Spleen (tissue), 11 donors: Measurements from ENCODE around the gene POFUT1. TPM values are rescaled to one million over a fixed set of nuclear protein-coding genes. Genes with fewer than 3 reads are reported as not detected.
A peak's percentile ranks its signal among the peaks of the same experiment; 100 is the strongest.
"Not testable (repeated sequence)": the region's sequence is repeated elsewhere in the genome, so short reads cannot be mapped to it uniquely, and the experiment has no call there.

ENCODE experiments used
- DNase-seq: peaks from one replicate; pipeline ENCODE4 v3.0.0-alpha.2; 2020
- H3K27ac ChIP-seq, 8 donors: fragments of 200-600 bp; sonication (generic) in 7 of 8; 1 replicate in 4 of 8; 2 replicates in 4 of 8; pipeline versions ENCODE4 v1.5.0 to v1.8.0; 2016 to 2021; ENCODE audit warnings: inconsistent platforms in 4 of 8, mild to moderate bottlenecking in 4 of 8, moderate library complexity in 1 of 8
- H3K27me3 ChIP-seq, 7 donors: fragments of 200-600 bp; sonication (generic) in 6 of 7; replicated peaks in 1 of 7; 1 replicate in 4 of 7; 2 replicates in 3 of 7; pipeline versions ENCODE4 v1.5.0 to v1.8.0; 2016 to 2021; ENCODE audit warnings: inconsistent platforms in 3 of 7, mild to moderate bottlenecking in 1 of 7
- H3K36me3 ChIP-seq, 6 donors: fragments of 200-600 bp; sonication (generic) in 5 of 6; 1 replicate in 4 of 6; 2 replicates in 2 of 6; pipeline versions ENCODE4 v1.5.0 to v1.8.0; 2016 to 2021; ENCODE audit warnings: inconsistent platforms in 2 of 6
- H3K4me1 ChIP-seq, 6 donors: fragments of 200-600 bp; sonication (generic) in 5 of 6; 1 replicate in 3 of 6; 2 replicates in 3 of 6; pipeline versions ENCODE4 v1.5.0 to v1.8.0; 2016 to 2021; ENCODE audit warnings: inconsistent platforms in 3 of 6
- H3K4me3 ChIP-seq, 8 donors: fragments of 200-600 bp; sonication (generic) in 7 of 8; 1 replicate in 4 of 8; 2 replicates in 4 of 8; pipeline versions ENCODE4 v1.5.0 to v1.8.0; 2016 to 2021; ENCODE audit warnings: inconsistent platforms in 4 of 8, mild to moderate bottlenecking in 4 of 8, moderate library complexity in 2 of 8
- H3K9me3 ChIP-seq, 8 donors: fragments of 200-600 bp; sonication (generic) in 7 of 8; 1 replicate in 4 of 8; 2 replicates in 4 of 8; pipeline versions ENCODE4 v1.5.0 to v1.8.0; 2016 to 2021; ENCODE audit warnings: inconsistent platforms in 4 of 8
- POLR2A ChIP-seq, 3 donors: fragments of 450-650 bp; IDR thresholded peaks; one replicate each; pipeline ENCODE4 v1.5.1; 2017; ENCODE audit warnings: antibody characterized with exemption in 3 of 3, mild to moderate bottlenecking in 1 of 3
- POLR2AphosphoS5 ChIP-seq, 3 donors: sonication (generic); formaldehyde crosslinking; IDR thresholded peaks; one replicate each; pipeline ENCODE4 v1.5.1; 2017; ENCODE audit warnings: antibody characterized with exemption in 3 of 3
- WGBS, 5 donors: extraction: QIAGEN DNeasy Blood & Tissue Kit in 3 of 5; methylation state at CpG; one replicate each; pipeline versions ENCODE4 v1.1.5 to v1.1.7; 2013 to 2018; 5-methylcytosine and 5-hydroxymethylcytosine counted together
- intact Hi-C: fragments of 100-400 bp; cut with DNase I; formaldehyde crosslinking; loops from one replicate; pipeline ENCODE4 v1.15.0; 2023; ENCODE audit warnings: low total_unique reads
- polyA plus RNA-seq, 3 donors: library from polyadenylated mRNA; stranded (reverse); fragments of 200-250 nt; gene quantifications; one replicate each; pipeline ENCODE4 v1.2.1, GENCODE V29; 2013
- total RNA-seq, 7 donors: library from RNA; depleted of rRNA in 3 of 7; stranded (reverse); fragments of >200 nt in 3 of 7; fragmentation: NEBNext Ultra II Directional in 4 of 7; extraction: Animal tissue kit (Norgen Biotek cat#: 25700) in 4 of 7; gene quantifications; one replicate each; pipeline versions ENCODE4 v1.1.0 to v1.2.1, GENCODE V29; 2016 to 2021
- TF ChIP-seq, protein P1 (sequence below), 11 experiments: fragments of 200-600 bp in 7 of 11; fragments of 450-650 bp in 4 of 11; sonication (generic) in 4 of 11; IDR thresholded peaks in 8 of 11; conservative IDR thresholded peaks in 3 of 11; 1 replicate in 7 of 11; 2 replicates in 4 of 11; pipeline versions ENCODE4 v1.4.0 to v1.8.0; 2016 to 2021; ENCODE audit warnings: antibody characterized with exemption in 11 of 11, inconsistent platforms in 4 of 11, mild to moderate bottlenecking in 1 of 11
- donor health status: healthy with polysubstance abuse.
- donor health status: DM: no; HTN: no; CAD: no; lungs with moderate emphysema.
- donor health status: DM: no; HTN: no; CAD: no.
- donor health status: Bipolar disorder and iron deficiency.
- donor health status: healthy.
- donor health status: DM: no; HTN: no; CAD: no.
- donor health status: DM: yes; HTN: yes; CAD: no.

Gene POFUT1
- total and polyA plus RNA-seq, 10 donors: 3.8 to 26.3 (median 21.0) TPM

GRCh38 chr20:32240205-32240604, 32.5 kb downstream of the POFUT1 start:
- H3K9me3 ChIP-seq: no peaks in the 10 kb centered on the region
- DNase-seq: no peak
- peaks cover 0 to 24% (median 6%) of the 10 kb centered on the region in 6 donors for H3K36me3 ChIP-seq
- no peak overlapping the region for H3K4me3 ChIP-seq
- TF ChIP-seq, protein P1, sequence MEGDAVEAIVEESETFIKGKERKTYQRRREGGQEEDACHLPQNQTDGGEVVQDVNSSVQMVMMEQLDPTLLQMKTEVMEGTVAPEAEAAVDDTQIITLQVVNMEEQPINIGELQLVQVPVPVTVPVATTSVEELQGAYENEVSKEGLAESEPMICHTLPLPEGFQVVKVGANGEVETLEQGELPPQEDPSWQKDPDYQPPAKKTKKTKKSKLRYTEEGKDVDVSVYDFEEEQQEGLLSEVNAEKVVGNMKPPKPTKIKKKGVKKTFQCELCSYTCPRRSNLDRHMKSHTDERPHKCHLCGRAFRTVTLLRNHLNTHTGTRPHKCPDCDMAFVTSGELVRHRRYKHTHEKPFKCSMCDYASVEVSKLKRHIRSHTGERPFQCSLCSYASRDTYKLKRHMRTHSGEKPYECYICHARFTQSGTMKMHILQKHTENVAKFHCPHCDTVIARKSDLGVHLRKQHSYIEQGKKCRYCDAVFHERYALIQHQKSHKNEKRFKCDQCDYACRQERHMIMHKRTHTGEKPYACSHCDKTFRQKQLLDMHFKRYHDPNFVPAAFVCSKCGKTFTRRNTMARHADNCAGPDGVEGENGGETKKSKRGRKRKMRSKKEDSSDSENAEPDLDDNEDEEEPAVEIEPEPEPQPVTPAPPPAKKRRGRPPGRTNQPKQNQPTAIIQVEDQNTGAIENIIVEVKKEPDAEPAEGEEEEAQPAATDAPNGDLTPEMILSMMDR (IDR thresholded peaks at IDR 0.05 in 8 of 11, conservative IDR thresholded peaks at IDR 0.05 in 3 of 11): no peak
- no peak for TF ChIP-seq POLR2AphosphoS5 (IDR thresholded peaks at IDR 0.05)
- no peak for TF ChIP-seq POLR2A (IDR thresholded peaks at IDR 0.05)
- peaks cover 0 to 5% (median 0%) of the 10 kb centered on the region in 6 donors for H3K4me1 ChIP-seq
- no peak overlapping the region for H3K27ac ChIP-seq
- H3K27me3 ChIP-seq: no peaks in the 10 kb centered on the region
- 0 to 13% (median 8%) methylated on average over 1 of the region's 1 CpG for WGBS, 5 donors
- intact Hi-C loops: no loop called here

DNA sequence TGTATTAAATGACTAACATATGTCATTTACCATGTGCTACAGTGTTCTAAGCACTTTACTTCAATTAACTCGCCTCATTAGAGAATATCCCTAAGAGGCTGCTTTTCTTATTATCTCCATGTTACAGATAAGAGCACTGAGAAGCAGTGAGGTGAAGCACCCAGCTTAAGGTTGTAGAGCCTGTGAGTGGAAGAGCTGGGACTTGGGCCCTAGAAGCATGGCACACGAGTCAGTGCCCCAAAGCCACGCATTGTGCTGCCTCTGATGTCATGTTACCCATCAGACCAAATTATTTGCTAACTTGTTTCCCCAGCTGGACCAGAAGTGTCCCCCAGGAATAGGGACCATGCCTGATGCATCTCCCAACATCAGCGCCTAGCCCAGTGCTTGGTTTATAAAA, 34.1 kb downstream of the POFUT1 start:
- no peak overlapping the region for H3K4me3 ChIP-seq
- no peak overlapping the region for H3K27ac ChIP-seq
- peak; percentile 9 for DNase-seq
- H3K27me3 ChIP-seq: no peaks in the 10 kb centered on the region
- H3K36me3 ChIP-seq: peaks cover 0 to 8% (median 0%) of the 10 kb centered on the region in 6 donors
- 88 to 98% (median 92%) methylated on average over 4 of the region's 4 CpGs for WGBS, 5 donors
- intact Hi-C loops: no loop called here
- TF ChIP-seq POLR2AphosphoS5 (IDR thresholded peaks at IDR 0.05): no peak
- no peak for TF ChIP-seq POLR2A (IDR thresholded peaks at IDR 0.05)
- TF ChIP-seq, protein P1 (IDR thresholded peaks at IDR 0.05 in 8 of 11, conservative IDR thresholded peaks at IDR 0.05 in 3 of 11): no peak
- H3K4me1 ChIP-seq: peaks cover 0 to 5% (median 0%) of the 10 kb centered on the region in 6 donors
- no peaks in the 10 kb centered on the region for H3K9me3 ChIP-seq

DNA sequence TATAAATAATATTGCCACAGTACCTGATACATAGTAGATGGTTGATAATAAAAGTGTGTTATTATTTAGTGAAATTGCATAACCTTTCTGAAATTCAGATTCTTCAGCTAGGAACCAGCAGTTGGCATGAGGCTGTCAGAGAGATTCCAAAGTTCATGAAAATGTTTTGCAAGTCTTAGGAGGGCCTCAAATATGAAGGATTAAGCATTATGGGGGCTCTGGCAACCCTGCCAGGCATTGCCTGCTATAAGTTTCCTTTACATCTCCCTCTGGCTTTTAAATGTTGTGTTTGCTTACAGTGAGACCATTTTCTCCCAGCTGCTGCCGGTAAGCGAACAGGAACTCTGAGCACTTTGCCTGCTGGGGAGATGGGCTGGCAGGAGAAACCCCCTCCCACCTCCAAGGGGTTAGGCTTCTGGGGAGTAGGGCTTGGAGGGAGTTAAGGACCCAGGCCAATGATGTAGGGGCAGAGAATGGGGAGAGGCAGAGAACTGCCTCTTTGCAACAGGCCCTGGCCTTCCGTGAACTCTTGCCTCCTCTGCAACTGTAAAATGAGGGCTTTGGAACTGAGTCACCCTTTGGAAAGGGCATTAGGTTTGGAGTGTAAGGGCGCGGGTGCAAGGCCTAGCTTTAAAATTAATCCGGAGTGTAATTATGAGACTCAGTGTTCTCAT, 36.6 kb downstream of the POFUT1 start:
- Histone ChIP-seq H3K27me3 (no peaks in the 10 kb centered on the region), H3K27ac (no peak overlapping the region), H3K36me3 (no peaks in the 10 kb centered on the region), H3K9me3 (no peaks in the 10 kb centered on the region), H3K4me3 (no peak overlapping the region), H3K4me1 (peaks cover 0 to 9% (median 0%) of the 10 kb centered on the region in 6 donors)
- WGBS, 5 donors: 93 to 95% (median 94%) methylated on average over 6 of the region's 6 CpGs
- intact Hi-C loops: no loop called here
- DNase-seq: peak; percentile 19
- TF ChIP-seq, protein P1 (IDR thresholded peaks at IDR 0.05 in 8 of 11, conservative IDR thresholded peaks at IDR 0.05 in 3 of 11): no peak
- no peak for TF ChIP-seq POLR2A (IDR thresholded peaks at IDR 0.05)
- TF ChIP-seq POLR2AphosphoS5 (IDR thresholded peaks at IDR 0.05): no peak

DNA sequence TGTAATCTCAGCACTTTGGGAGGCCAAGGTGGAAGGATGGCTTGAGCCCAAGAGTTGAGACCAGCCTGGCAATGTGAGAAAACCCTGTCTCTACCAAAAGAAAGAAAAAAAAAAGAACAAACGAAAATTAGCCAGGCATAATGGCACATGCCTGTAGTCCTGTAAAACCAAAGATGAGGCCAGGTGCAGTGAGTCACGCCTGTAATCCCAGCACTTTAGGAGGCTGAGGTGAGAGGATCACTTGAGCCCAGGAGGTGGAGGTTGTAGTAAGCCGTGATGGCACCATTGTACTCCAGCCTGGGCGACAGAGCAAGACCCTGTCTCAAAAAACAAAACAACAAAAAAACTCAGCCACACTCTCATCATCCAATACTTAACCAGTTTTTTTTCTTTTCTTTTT, 37.3 kb downstream of the POFUT1 start:
- peak; percentile 18 for DNase-seq
- TF ChIP-seq POLR2A (IDR thresholded peaks at IDR 0.05) (no peak), POLR2AphosphoS5 (IDR thresholded peaks at IDR 0.05) (no peak)
- TF ChIP-seq, protein P1 (IDR thresholded peaks at IDR 0.05 in 8 of 11, conservative IDR thresholded peaks at IDR 0.05 in 3 of 11): no peak
- no peak overlapping the region for H3K27ac ChIP-seq
- H3K4me1 ChIP-seq: peaks cover 0 to 8% (median 0%) of the 10 kb centered on the region in 6 donors
- H3K27me3 ChIP-seq: no peaks in the 10 kb centered on the region
- no peaks in the 10 kb centered on the region for H3K9me3 ChIP-seq
- H3K4me3 ChIP-seq: no peak overlapping the region
- 82 to 96% (median 90%) methylated on average over 4 of the region's 4 CpGs for WGBS, 5 donors
- intact Hi-C loops: no loop called here
- no peaks in the 10 kb centered on the region for H3K36me3 ChIP-seq

DNA sequence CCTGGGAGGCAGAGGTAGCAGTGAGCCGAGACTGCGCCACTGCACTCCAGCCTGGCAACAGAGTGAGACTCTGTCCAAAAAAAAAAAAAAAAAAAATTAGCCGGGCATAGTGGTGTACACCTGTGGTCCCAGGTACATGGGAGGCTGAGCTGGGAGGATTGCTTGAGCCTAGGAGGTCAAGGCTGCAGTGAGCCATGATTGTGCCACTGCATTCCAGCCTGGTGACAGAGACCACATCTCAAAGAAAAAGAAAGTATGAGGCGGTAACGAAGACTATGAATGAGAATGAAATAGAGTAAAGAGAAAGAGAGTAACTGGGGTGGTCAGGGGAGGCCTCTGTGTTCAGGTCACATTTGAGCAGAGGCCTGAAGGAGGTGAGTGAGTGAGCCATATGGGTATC, 38.5 kb downstream of the POFUT1 start:
- H3K27me3 ChIP-seq, H3K4me3 ChIP-seq, H3K4me1 ChIP-seq, intact Hi-C loops, H3K9me3 ChIP-seq, H3K27ac ChIP-seq, H3K36me3 ChIP-seq: not testable (repeated sequence)
- peak; percentile 6 for DNase-seq
- 91 to 97% (median 93%) methylated on average over 4 to 5 of the region's 5 CpGs for WGBS, 5 donors
